ENCODE measurements around the gene GGN.

Gene GGN

GRCh38 chr19:38425222-38425809 is 37.5 kb upstream of the GGN start:
- Histone ChIP-seq H3K4me3 (ENCODE audit: low read depth in 1 of 2, low read length in 2 of 2) (peak overlapping the region; percentile 6 to 21), H3K36me3 (ENCODE audit: control insufficient read depth in 1 of 2, insufficient read depth in 2 of 2, low read length in 2 of 2) (no peaks in the 10 kb centered on the region), H3K27ac (ENCODE audit: low read depth, low read length) (no peak overlapping the region), H3K9ac (ENCODE audit: low read depth in 1 of 2, low read length in 2 of 2) (no peak overlapping the region), H3K9me3 (ENCODE audit: control insufficient read depth in 1 of 2, low read length in 2 of 2) (no peaks in the 10 kb centered on the region), H3K27me3 (ENCODE audit: control insufficient read depth in 1 of 2, insufficient read depth in 2 of 2, low read length in 2 of 2) (peaks cover 0 to 2% of the 10 kb centered on the region in 2 donors), H3K4me1 (ENCODE audit: control insufficient read depth in 1 of 2, insufficient read depth in 2 of 2, low read length in 2 of 2) (no peaks in the 10 kb centered on the region)

- no peaks in the 10 kb centered on the region for H3K4me1 ChIP-seq (ENCODE audit: control insufficient read depth in 1 of 2, insufficient read depth in 2 of 2, low read length in 2 of 2)
- H3K27ac ChIP-seq (ENCODE audit: low read depth, low read length): no peak overlapping the region
- H3K27me3 ChIP-seq (ENCODE audit: control insufficient read depth in 1 of 2, insufficient read depth in 2 of 2, low read length in 2 of 2): peaks cover 0 to 2% of the 10 kb centered on the region in 2 donors
- no peak overlapping the region for H3K9ac ChIP-seq (ENCODE audit: low read depth in 1 of 2, low read length in 2 of 2)
- H3K9me3 ChIP-seq (ENCODE audit: control insufficient read depth in 1 of 2, low read length in 2 of 2): no peaks in the 10 kb centered on the region
- no peak overlapping the region for H3K4me3 ChIP-seq (ENCODE audit: low read depth in 1 of 2, low read length in 2 of 2)
- H3K36me3 ChIP-seq (ENCODE audit: control insufficient read depth in 1 of 2, insufficient read depth in 2 of 2, low read length in 2 of 2): no peaks in the 10 kb centered on the region
Observed at GRCh38 chr19:38424272-38424671, 36.4 kb upstream of the GGN start.

- no peaks in the 10 kb centered on the region for H3K9me3 ChIP-seq (ENCODE audit: control insufficient read depth in 1 of 2, low read length in 2 of 2)
- H3K4me1 ChIP-seq (ENCODE audit: control insufficient read depth in 1 of 2, insufficient read depth in 2 of 2, low read length in 2 of 2): peaks cover 0 to 7% of the 10 kb centered on the region in 2 donors
- no peak overlapping the region for H3K27ac ChIP-seq (ENCODE audit: low read depth, low read length)
- no peak overlapping the region for H3K9ac ChIP-seq (ENCODE audit: low read depth in 1 of 2, low read length in 2 of 2)
- H3K27me3 ChIP-seq (ENCODE audit: control insufficient read depth in 1 of 2, insufficient read depth in 2 of 2, low read length in 2 of 2): peaks cover 0 to 7% of the 10 kb centered on the region in 2 donors
- no peak overlapping the region for H3K4me3 ChIP-seq (ENCODE audit: low read depth in 1 of 2, low read length in 2 of 2)
- no peaks in the 10 kb centered on the region for H3K36me3 ChIP-seq (ENCODE audit: control insufficient read depth in 1 of 2, insufficient read depth in 2 of 2, low read length in 2 of 2)
Observed at GRCh38 chr19:38422438-38422837, 34.6 kb upstream of the GGN start.

DNA sequence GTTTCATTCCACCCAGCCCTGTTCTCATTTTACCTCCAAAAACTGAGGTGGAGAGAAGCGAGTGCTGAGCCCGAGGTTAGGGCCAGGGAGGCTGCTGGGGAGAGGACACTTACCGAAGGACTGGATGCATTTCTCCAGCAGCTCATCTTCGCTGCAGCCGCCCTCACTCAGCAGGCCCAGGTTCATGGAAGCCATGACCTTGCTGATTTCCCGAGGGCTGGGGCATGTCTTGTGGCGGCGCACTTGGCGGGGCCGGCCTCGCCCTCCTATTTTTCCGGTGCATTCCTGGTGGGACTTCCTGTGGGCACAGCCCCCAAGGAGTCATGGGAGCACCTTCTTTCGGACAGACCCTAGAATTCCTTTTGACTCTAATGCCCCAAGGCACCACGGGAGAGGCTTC is 34.0 kb upstream of the GGN start:
- H3K9ac ChIP-seq (ENCODE audit: low read depth in 1 of 2, low read length in 2 of 2): no peak overlapping the region
- H3K27ac ChIP-seq (ENCODE audit: low read depth, low read length): no peak overlapping the region
- peaks cover 0 to 9% of the 10 kb centered on the region in 2 donors for H3K27me3 ChIP-seq (ENCODE audit: control insufficient read depth in 1 of 2, insufficient read depth in 2 of 2, low read length in 2 of 2)
- peaks cover 0 to 7% of the 10 kb centered on the region in 2 donors for H3K4me1 ChIP-seq (ENCODE audit: control insufficient read depth in 1 of 2, insufficient read depth in 2 of 2, low read length in 2 of 2)
- H3K9me3 ChIP-seq (ENCODE audit: control insufficient read depth in 1 of 2, low read length in 2 of 2): no peaks in the 10 kb centered on the region
- no peaks in the 10 kb centered on the region for H3K36me3 ChIP-seq (ENCODE audit: control insufficient read depth in 1 of 2, insufficient read depth in 2 of 2, low read length in 2 of 2)
- no peak overlapping the region for H3K4me3 ChIP-seq (ENCODE audit: low read depth in 1 of 2, low read length in 2 of 2)

- H3K27ac ChIP-seq (ENCODE audit: low read depth, low read length): no peak overlapping the region
- H3K4me3 ChIP-seq (ENCODE audit: low read depth in 1 of 2, low read length in 2 of 2): no peak overlapping the region
- peaks cover 0 to 7% of the 10 kb centered on the region in 2 donors for H3K4me1 ChIP-seq (ENCODE audit: control insufficient read depth in 1 of 2, insufficient read depth in 2 of 2, low read length in 2 of 2)
- no peak overlapping the region for H3K9ac ChIP-seq (ENCODE audit: low read depth in 1 of 2, low read length in 2 of 2)
- H3K27me3 ChIP-seq (ENCODE audit: control insufficient read depth in 1 of 2, insufficient read depth in 2 of 2, low read length in 2 of 2): peaks cover 0 to 11% of the 10 kb centered on the region in 2 donors
- H3K36me3 ChIP-seq (ENCODE audit: control insufficient read depth in 1 of 2, insufficient read depth in 2 of 2, low read length in 2 of 2): no peaks in the 10 kb centered on the region
- no peaks in the 10 kb centered on the region for H3K9me3 ChIP-seq (ENCODE audit: control insufficient read depth in 1 of 2, low read length in 2 of 2)
Observed at GRCh38 chr19:38420935-38421334, 33.1 kb upstream of the GGN start.

- Histone ChIP-seq H3K4me3 (ENCODE audit: low read depth in 1 of 2, low read length in 2 of 2) (peak overlapping the region; percentile 39 to 61), H3K9ac (ENCODE audit: low read depth in 1 of 2, low read length in 2 of 2) (no peak overlapping the region), H3K27ac (ENCODE audit: low read depth, low read length) (no peak overlapping the region), H3K27me3 (ENCODE audit: control insufficient read depth in 1 of 2, insufficient read depth in 2 of 2, low read length in 2 of 2) (peaks cover 0 to 9% of the 10 kb centered on the region in 2 donors), H3K4me1 (ENCODE audit: control insufficient read depth in 1 of 2, insufficient read depth in 2 of 2, low read length in 2 of 2) (peaks cover 0 to 7% of the 10 kb centered on the region in 2 donors), H3K36me3 (ENCODE audit: control insufficient read depth in 1 of 2, insufficient read depth in 2 of 2, low read length in 2 of 2) (no peaks in the 10 kb centered on the region), H3K9me3 (ENCODE audit: control insufficient read depth in 1 of 2, low read length in 2 of 2) (no peaks in the 10 kb centered on the region)
Observed at GRCh38 chr19:38417544-38418506, 30.0 kb upstream of the GGN start.

- Histone ChIP-seq H3K27ac (ENCODE audit: low read depth, low read length) (no peak overlapping the region), H3K9ac (ENCODE audit: low read depth in 1 of 2, low read length in 2 of 2) (no peak overlapping the region), H3K9me3 (ENCODE audit: control insufficient read depth in 1 of 2, low read length in 2 of 2) (no peaks in the 10 kb centered on the region), H3K27me3 (ENCODE audit: control insufficient read depth in 1 of 2, insufficient read depth in 2 of 2, low read length in 2 of 2) (peaks cover 0 to 9% of the 10 kb centered on the region in 2 donors), H3K4me1 (ENCODE audit: control insufficient read depth in 1 of 2, insufficient read depth in 2 of 2, low read length in 2 of 2) (peaks cover 0 to 7% of the 10 kb centered on the region in 2 donors), H3K4me3 (ENCODE audit: low read depth in 1 of 2, low read length in 2 of 2) (peak overlapping the region in 1 of 2 donors; percentile 61), H3K36me3 (ENCODE audit: control insufficient read depth in 1 of 2, insufficient read depth in 2 of 2, low read length in 2 of 2) (no peaks in the 10 kb centered on the region)
Observed at GRCh38 chr19:38417146-38417543, 29.3 kb upstream of the GGN start.

- no peak overlapping the region for H3K4me3 ChIP-seq (ENCODE audit: low read depth in 1 of 2, low read length in 2 of 2)
- no peak overlapping the region for H3K9ac ChIP-seq (ENCODE audit: low read depth in 1 of 2, low read length in 2 of 2)
- no peaks in the 10 kb centered on the region for H3K9me3 ChIP-seq (ENCODE audit: control insufficient read depth in 1 of 2, low read length in 2 of 2)
- H3K36me3 ChIP-seq (ENCODE audit: control insufficient read depth in 1 of 2, insufficient read depth in 2 of 2, low read length in 2 of 2): peaks cover 0 to 5% of the 10 kb centered on the region in 2 donors
- H3K27me3 ChIP-seq (ENCODE audit: control insufficient read depth in 1 of 2, insufficient read depth in 2 of 2, low read length in 2 of 2): peaks cover 0 to 8% of the 10 kb centered on the region in 2 donors
- peaks cover 0 to 6% of the 10 kb centered on the region in 2 donors for H3K4me1 ChIP-seq (ENCODE audit: control insufficient read depth in 1 of 2, insufficient read depth in 2 of 2, low read length in 2 of 2)
- no peak overlapping the region for H3K27ac ChIP-seq (ENCODE audit: low read depth, low read length)
Observed at GRCh38 chr19:38413416-38413815, 25.6 kb upstream of the GGN start.

DNA sequence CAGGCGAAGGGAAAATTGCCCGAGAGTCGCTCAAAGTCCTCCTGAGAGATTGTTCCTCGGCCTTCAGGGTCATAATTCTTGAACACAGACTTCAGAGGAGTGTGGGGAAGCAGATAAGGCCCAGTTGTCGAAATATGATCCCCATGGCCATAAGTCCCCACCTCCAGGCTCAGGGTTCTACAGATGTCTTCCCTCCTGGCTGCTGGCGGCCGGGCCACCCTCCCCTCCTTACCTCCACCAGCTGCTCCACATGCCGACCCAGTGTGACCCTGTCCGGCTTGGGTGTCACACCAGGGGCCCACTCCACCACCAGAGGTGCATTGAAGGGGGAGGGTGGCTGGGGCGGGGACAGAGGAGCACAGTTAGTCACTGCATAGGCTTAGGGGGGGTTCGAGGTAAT is 25.1 kb upstream of the GGN start:
- no peak overlapping the region for H3K4me3 ChIP-seq (ENCODE audit: low read depth in 1 of 2, low read length in 2 of 2)
- peaks cover 0 to 2% of the 10 kb centered on the region in 2 donors for H3K4me1 ChIP-seq (ENCODE audit: control insufficient read depth in 1 of 2, insufficient read depth in 2 of 2, low read length in 2 of 2)
- peaks cover 0 to 6% of the 10 kb centered on the region in 2 donors for H3K36me3 ChIP-seq (ENCODE audit: control insufficient read depth in 1 of 2, insufficient read depth in 2 of 2, low read length in 2 of 2)
- H3K27ac ChIP-seq (ENCODE audit: low read depth, low read length): no peak overlapping the region
- H3K9me3 ChIP-seq (ENCODE audit: control insufficient read depth in 1 of 2, low read length in 2 of 2): no peaks in the 10 kb centered on the region
- H3K9ac ChIP-seq (ENCODE audit: low read depth in 1 of 2, low read length in 2 of 2): no peak overlapping the region
- peaks cover 0 to 4% of the 10 kb centered on the region in 2 donors for H3K27me3 ChIP-seq (ENCODE audit: control insufficient read depth in 1 of 2, insufficient read depth in 2 of 2, low read length in 2 of 2)

DNA sequence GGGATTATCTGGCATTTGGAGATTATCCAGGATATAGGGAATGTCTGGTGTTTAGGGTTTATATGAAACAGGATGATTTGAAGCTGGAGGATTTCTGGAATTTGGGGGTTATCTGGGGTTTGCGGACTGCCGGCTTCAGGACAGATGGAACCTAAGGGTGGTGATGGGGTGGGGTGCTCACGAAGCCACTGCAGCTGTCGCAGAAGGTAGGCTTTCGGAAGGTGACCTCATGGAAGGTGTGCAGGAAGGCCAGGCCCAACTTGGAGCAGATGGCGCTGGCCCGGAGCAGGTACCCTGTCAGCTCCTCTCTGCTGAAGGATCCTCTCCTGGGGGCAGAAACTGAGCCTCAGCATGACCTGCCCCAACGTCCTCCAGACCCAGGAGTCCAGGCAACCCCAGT is 24.7 kb upstream of the GGN start:
- H3K9me3 ChIP-seq (ENCODE audit: control insufficient read depth in 1 of 2, low read length in 2 of 2): no peaks in the 10 kb centered on the region
- H3K36me3 ChIP-seq (ENCODE audit: control insufficient read depth in 1 of 2, insufficient read depth in 2 of 2, low read length in 2 of 2): peaks cover 0 to 6% of the 10 kb centered on the region in 2 donors
- H3K9ac ChIP-seq (ENCODE audit: low read depth in 1 of 2, low read length in 2 of 2): no peak overlapping the region
- no peaks in the 10 kb centered on the region for H3K4me1 ChIP-seq (ENCODE audit: control insufficient read depth in 1 of 2, insufficient read depth in 2 of 2, low read length in 2 of 2)
- H3K27me3 ChIP-seq (ENCODE audit: control insufficient read depth in 1 of 2, insufficient read depth in 2 of 2, low read length in 2 of 2): peaks cover 0 to 4% of the 10 kb centered on the region in 2 donors
- no peak overlapping the region for H3K27ac ChIP-seq (ENCODE audit: low read depth, low read length)
- no peak overlapping the region for H3K4me3 ChIP-seq (ENCODE audit: low read depth in 1 of 2, low read length in 2 of 2)
